ENCODE data around the gene ZFYVE9. TPM values are rescaled to one million over a fixed set of nuclear protein-coding genes. Genes with fewer than 3 reads are reported as not detected.

The ZFYVE9 gene
- total RNA-seq, 2 donors from 2014 or later = 15.8 to 18.5 TPM

DNA sequence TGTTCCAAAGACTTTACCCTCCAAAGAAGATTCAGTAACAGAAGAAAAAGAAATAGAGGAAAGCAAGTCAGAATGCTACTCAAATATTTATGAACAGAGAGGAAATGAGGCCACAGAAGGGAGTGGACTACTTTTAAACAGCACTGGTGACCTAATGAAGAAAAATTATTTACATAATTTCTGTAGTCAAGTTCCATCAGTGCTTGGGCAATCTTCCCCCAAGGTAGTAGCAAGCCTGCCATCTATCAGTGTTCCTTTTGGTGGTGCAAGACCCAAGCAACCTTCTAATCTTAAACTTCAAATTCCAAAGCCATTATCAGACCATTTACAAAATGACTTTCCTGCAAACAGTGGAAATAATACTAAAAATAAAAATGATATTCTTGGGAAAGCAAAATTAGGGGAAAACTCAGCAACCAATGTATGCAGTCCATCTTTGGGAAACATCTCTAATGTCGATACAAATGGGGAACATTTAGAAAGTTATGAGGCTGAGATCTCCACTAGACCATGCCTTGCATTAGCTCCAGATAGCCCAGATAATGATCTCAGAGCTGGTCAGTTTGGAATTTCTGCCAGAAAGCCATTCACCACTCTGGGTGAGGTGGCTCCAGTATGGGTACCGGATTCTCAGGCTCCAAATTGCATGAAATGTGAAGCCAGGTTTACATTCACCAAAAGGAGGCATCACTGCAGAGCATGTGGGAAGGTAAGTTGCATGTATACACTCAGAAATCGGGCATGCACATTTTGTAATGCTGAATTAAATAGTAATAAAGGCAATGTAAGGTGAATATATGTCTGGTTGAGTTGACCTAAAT lies 97.2 kb downstream of the ZFYVE9 start:
- TF ChIP-seq CTCF (IDR thresholded peaks at IDR 0.05) = no peak

GRCh38 chr1:52239708-52240001 lies 97.8 kb downstream of the ZFYVE9 start:
- Histone ChIP-seq H3K4me1 (no peaks in the 10 kb centered on the region), H3K36me3 (peaks cover 8% of the 10 kb centered on the region), H3K27me3 (no peaks in the 10 kb centered on the region), H3K9me3 (no peaks in the 10 kb centered on the region), H3K4me3 (no peak overlapping the region), H3K27ac (no peak overlapping the region)
- TF ChIP-seq CTCF (IDR thresholded peaks at IDR 0.05) = no peak
- no peak for DNase-seq (ENCODE audit: low spot score)

More for the DNA sequence above, 97.2 kb downstream of the ZFYVE9 start:
- Histone ChIP-seq H3K9me3 (no peaks in the 10 kb centered on the region), H3K27ac (no peak overlapping the region), H3K4me3 (no peak overlapping the region), H3K4me1 (no peaks in the 10 kb centered on the region), H3K36me3 (peaks cover 8% of the 10 kb centered on the region), H3K27me3 (no peaks in the 10 kb centered on the region)
- DNase-seq (ENCODE audit: low spot score) = no peak

DNA sequence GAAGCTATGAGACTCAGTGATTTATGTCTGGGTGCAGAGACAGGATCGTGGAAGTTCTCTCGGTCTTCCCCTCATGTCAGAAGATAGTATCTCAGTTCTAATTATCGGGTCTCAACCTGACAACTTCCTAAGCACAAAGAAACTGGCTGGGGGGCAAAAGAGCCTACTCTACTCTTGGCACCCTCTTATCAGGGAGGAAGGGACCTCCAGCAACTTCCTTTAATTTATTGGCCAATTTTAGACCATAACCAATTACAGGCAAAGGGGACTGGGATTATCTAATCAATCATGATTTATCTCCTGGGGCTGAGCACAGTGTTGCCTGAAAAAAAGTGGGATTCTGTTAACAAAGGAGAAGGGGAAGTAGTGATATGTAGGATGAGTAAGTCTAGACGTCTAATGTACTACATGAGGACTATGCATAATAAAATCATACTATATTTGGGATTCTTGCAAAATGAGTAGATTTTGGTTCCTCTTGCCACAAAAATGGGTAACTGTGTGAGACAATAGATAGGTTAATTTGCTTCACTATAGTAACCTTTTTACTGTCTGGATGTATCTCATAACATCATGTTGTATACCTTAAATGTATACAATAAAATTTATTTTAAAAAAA lies 98.8 kb downstream of the ZFYVE9 start:
- no peak overlapping the region for H3K4me3 ChIP-seq
- no peak for TF ChIP-seq CTCF (IDR thresholded peaks at IDR 0.05)
- no peak overlapping the region for H3K27ac ChIP-seq
- no peaks in the 10 kb centered on the region for H3K27me3 ChIP-seq
- peaks cover 8% of the 10 kb centered on the region for H3K36me3 ChIP-seq
- no peaks in the 10 kb centered on the region for H3K4me1 ChIP-seq
- DNase-seq (ENCODE audit: low spot score) = no peak
- no peaks in the 10 kb centered on the region for H3K9me3 ChIP-seq

- DNase-seq (ENCODE audit: low spot score) = no peak
- no peaks in the 10 kb centered on the region for H3K27me3 ChIP-seq
Observed at GRCh38 chr1:52243221-52243987, 101.5 kb downstream of the ZFYVE9 start.

DNA sequence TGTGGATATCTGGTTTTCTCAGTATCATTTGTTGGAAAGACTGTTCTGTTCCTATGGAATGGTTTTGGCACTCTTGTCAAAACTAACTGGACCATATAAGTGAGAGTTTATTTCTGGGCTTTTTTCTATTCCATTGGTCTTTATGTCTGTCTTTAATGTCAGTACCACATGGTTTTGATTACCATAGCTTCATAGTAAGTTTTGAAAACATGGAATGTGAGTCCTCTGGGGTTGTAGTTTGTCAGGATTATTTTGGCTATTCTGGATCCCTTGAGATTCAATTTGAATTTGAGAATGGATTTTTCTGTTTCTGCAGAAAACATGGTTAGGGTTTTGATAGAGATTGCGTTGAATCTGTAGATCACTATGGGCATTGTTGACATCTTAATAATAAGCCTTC lies 107.9 kb downstream of the ZFYVE9 start:
- H3K36me3 ChIP-seq = no peaks in the 10 kb centered on the region

More at GRCh38 chr1:52243221-52243987, 101.5 kb downstream of the ZFYVE9 start:
- TF ChIP-seq CTCF (IDR thresholded peaks at IDR 0.05) = no peak
- Histone ChIP-seq H3K9me3 (no peaks in the 10 kb centered on the region), H3K4me1 (no peaks in the 10 kb centered on the region), H3K36me3 (no peaks in the 10 kb centered on the region), H3K4me3 (no peak overlapping the region), H3K27ac (no peak overlapping the region)

More for the DNA sequence above, 107.9 kb downstream of the ZFYVE9 start:
- Histone ChIP-seq H3K4me3 (no peak overlapping the region), H3K4me1 (no peaks in the 10 kb centered on the region), H3K27ac (no peak overlapping the region), H3K9me3 (no peaks in the 10 kb centered on the region), H3K27me3 (no peaks in the 10 kb centered on the region)
- TF ChIP-seq CTCF (IDR thresholded peaks at IDR 0.05) = no peak
- no peak for DNase-seq (ENCODE audit: low spot score)
